WTC11 (cell line): Measurements from ENCODE around the gene DEPDC5.

Experiments used
- ATF2 ChIP-seq: sonication (generic); formaldehyde crosslinking; IDR thresholded peaks from 2 replicates; pipeline ENCODE4 v1.8.1; 2022; ENCODE audit warnings: low read depth, missing genetic modification reagents, borderline replicate concordance
- ATF6 ChIP-seq: sonication (generic); formaldehyde crosslinking; IDR thresholded peaks from 2 replicates; pipeline ENCODE4 v1.8.1; 2023; ENCODE audit warnings: mild to moderate bottlenecking, missing genetic modification reagents
- CTCF ChIP-seq: fragments of 200-600 bp; IDR thresholded peaks from 2 replicates; pipeline ENCODE4 v1.8.0; 2022; ENCODE audit warnings: antibody characterized with exemption
- ERG ChIP-seq: fragments of 250-450 bp; sonication (Bioruptor Pico); IDR thresholded peaks from 2 replicates; pipeline ENCODE4 v1.8.0; 2021; ENCODE audit warnings: mild to moderate bottlenecking
- ESRRA ChIP-seq: sonication (generic); formaldehyde crosslinking; IDR thresholded peaks from 2 replicates; pipeline ENCODE4 v1.8.1; 2022; ENCODE audit warnings: mild to moderate bottlenecking, missing genetic modification reagents, borderline replicate concordance
- KAT7 ChIP-seq: sonication (generic); formaldehyde crosslinking; IDR thresholded peaks from 2 replicates; pipeline ENCODE4 v1.8.1; 2023; ENCODE audit warnings: missing genetic modification reagents, mild to moderate bottlenecking, borderline replicate concordance
- MLX ChIP-seq: sonication (generic); formaldehyde crosslinking; IDR thresholded peaks from 2 replicates; pipeline ENCODE4 v1.8.1; 2023; ENCODE audit warnings: mild to moderate bottlenecking, missing genetic modification reagents, moderate library complexity
- MXD4 ChIP-seq: fragments of 250-450 bp; sonication (Bioruptor Pico); IDR thresholded peaks from 2 replicates; pipeline ENCODE4 v1.8.0; 2021; ENCODE audit warnings: mild to moderate bottlenecking, moderate library complexity, borderline replicate concordance
- MYBL2 ChIP-seq: sonication (generic); formaldehyde crosslinking; IDR thresholded peaks from 2 replicates; pipeline ENCODE4 v1.8.1; 2023; ENCODE audit warnings: mild to moderate bottlenecking, moderate library complexity, missing genetic modification reagents
- NR2C2 ChIP-seq: sonication (generic); formaldehyde crosslinking; IDR thresholded peaks from 2 replicates; pipeline ENCODE4 v1.8.0; 2022; ENCODE audit warnings: mild to moderate bottlenecking, missing genetic modification reagents
- PREB ChIP-seq: sonication (generic); formaldehyde crosslinking; IDR thresholded peaks from 2 replicates; pipeline ENCODE4 v1.8.1; 2022; ENCODE audit warnings: mild to moderate bottlenecking, missing genetic modification reagents, moderate library complexity, borderline replicate concordance
- TF ChIP-seq, protein P1 (sequence below): sonication (generic); formaldehyde crosslinking; conservative IDR thresholded peaks from 2 replicates; pipeline ENCODE4 v1.8.1; 2022; ENCODE audit warnings: mild to moderate bottlenecking, missing genetic modification reagents
- TF ChIP-seq, protein P2 (sequence below): sonication (generic); formaldehyde crosslinking; IDR thresholded peaks from 2 replicates; pipeline ENCODE4 v1.8.0; 2022; ENCODE audit warnings: mild to moderate bottlenecking, missing genetic modification reagents

GRCh38 chr22:31899669-31900068 is 145.8 kb downstream of the DEPDC5 start:
- TF ChIP-seq CTCF (no peak), ATF2 (CRISPR knock-in tag) (no peak), NR2C2 (CRISPR knock-in tag) (no peak), MXD4 (CRISPR knock-in tag) (no peak), ATF6 (CRISPR knock-in tag) (no peak), ERG (CRISPR knock-in tag) (no peak), ESRRA (no peak), MLX (CRISPR knock-in tag) (no peak), KAT7 (no peak), MYBL2 (no peak), PREB (CRISPR knock-in tag) (no peak)
- TF ChIP-seq, protein P1, sequence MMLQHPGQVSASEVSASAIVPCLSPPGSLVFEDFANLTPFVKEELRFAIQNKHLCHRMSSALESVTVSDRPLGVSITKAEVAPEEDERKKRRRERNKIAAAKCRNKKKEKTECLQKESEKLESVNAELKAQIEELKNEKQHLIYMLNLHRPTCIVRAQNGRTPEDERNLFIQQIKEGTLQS (CRISPR knock-in tag) = no peak
- TF ChIP-seq, protein P2, sequence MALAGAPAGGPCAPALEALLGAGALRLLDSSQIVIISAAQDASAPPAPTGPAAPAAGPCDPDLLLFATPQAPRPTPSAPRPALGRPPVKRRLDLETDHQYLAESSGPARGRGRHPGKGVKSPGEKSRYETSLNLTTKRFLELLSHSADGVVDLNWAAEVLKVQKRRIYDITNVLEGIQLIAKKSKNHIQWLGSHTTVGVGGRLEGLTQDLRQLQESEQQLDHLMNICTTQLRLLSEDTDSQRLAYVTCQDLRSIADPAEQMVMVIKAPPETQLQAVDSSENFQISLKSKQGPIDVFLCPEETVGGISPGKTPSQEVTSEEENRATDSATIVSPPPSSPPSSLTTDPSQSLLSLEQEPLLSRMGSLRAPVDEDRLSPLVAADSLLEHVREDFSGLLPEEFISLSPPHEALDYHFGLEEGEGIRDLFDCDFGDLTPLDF = no peak
